ENCODE data around the gene CNDP2. TPM values are rescaled to one million over a fixed set of nuclear protein-coding genes. Genes with fewer than 3 reads are reported as not detected.

CNDP2 gene
- total RNA-seq, 1 donor: 38.0 TPM

DNA sequence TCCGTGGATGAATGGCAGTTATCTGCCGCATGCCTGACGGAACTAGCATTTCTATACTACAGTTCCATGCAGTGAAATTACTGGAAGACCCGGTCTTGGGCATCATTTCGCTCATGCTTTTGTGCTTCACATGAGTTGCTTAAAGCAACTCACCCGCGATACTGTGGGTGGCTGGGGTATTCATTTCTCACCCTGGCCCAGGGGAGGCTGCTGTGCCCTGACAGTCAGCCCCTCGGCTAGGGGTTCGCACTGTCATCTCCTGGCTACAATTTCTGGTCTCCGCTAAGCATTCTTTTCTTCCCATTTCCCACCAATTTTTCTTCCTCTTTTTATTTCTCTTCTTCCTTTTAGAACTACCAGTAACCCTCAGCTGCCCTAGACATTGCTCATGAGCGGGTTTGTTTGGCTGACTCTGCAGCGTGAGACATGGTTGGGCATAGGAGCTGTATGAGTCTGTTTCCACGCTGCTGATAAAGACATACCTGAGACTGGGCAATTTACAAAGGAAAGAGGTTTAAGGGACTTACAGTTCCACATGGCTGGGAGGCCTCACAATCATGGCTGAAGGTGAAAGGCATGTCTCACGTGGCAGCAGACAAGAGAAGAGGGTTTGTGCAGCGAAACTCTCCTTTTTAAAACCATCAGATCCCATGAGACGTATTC, 16.5 kb upstream of the CNDP2 start:
- no peak for DNase-seq (ENCODE audit: low read depth)
- no peak overlapping the region for H3K4me3 ChIP-seq (ENCODE audit: low read depth, low read length)
- TF ChIP-seq, protein P1, sequence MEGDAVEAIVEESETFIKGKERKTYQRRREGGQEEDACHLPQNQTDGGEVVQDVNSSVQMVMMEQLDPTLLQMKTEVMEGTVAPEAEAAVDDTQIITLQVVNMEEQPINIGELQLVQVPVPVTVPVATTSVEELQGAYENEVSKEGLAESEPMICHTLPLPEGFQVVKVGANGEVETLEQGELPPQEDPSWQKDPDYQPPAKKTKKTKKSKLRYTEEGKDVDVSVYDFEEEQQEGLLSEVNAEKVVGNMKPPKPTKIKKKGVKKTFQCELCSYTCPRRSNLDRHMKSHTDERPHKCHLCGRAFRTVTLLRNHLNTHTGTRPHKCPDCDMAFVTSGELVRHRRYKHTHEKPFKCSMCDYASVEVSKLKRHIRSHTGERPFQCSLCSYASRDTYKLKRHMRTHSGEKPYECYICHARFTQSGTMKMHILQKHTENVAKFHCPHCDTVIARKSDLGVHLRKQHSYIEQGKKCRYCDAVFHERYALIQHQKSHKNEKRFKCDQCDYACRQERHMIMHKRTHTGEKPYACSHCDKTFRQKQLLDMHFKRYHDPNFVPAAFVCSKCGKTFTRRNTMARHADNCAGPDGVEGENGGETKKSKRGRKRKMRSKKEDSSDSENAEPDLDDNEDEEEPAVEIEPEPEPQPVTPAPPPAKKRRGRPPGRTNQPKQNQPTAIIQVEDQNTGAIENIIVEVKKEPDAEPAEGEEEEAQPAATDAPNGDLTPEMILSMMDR (IDR thresholded peaks at IDR 0.05; ENCODE audit: insufficient read depth, low read length): no peak

GRCh38 chr18:74480149-74480651, 16.0 kb upstream of the CNDP2 start:
- no peak for DNase-seq (ENCODE audit: low read depth)
- TF ChIP-seq, protein P1 (IDR thresholded peaks at IDR 0.05; ENCODE audit: insufficient read depth, low read length): no peak
- no peak overlapping the region for H3K4me3 ChIP-seq (ENCODE audit: low read depth, low read length)

DNA sequence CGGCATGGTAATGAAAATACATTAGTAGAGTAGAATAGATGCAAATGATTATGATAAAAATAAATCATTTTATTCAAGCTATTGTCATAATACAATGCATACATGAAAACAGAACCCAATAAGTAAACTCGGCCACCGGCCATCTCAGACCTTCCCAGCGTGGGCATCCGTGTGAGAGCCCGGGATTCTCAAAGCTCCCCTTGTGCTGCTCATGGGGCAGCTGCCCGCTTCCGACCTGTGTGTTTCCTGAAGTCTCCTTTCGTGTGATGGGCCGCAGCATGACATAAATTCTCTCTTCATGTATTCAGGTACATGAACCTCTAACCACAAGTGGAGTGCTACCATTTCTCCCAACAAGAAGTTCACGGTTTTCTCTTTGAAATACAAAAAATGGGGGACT, 13.5 kb upstream of the CNDP2 start:
- H3K4me3 ChIP-seq (ENCODE audit: low read depth, low read length): no peak overlapping the region
- TF ChIP-seq, protein P1 (IDR thresholded peaks at IDR 0.05; ENCODE audit: insufficient read depth, low read length): no peak
- no peak for DNase-seq (ENCODE audit: low read depth)

- DNase-seq (ENCODE audit: low read depth): no peak
- TF ChIP-seq, protein P1 (IDR thresholded peaks at IDR 0.05; ENCODE audit: insufficient read depth, low read length): no peak
- H3K4me3 ChIP-seq (ENCODE audit: low read depth, low read length): no peak overlapping the region
Observed at GRCh38 chr18:74486119-74486849, 9.9 kb upstream of the CNDP2 start.

DNA sequence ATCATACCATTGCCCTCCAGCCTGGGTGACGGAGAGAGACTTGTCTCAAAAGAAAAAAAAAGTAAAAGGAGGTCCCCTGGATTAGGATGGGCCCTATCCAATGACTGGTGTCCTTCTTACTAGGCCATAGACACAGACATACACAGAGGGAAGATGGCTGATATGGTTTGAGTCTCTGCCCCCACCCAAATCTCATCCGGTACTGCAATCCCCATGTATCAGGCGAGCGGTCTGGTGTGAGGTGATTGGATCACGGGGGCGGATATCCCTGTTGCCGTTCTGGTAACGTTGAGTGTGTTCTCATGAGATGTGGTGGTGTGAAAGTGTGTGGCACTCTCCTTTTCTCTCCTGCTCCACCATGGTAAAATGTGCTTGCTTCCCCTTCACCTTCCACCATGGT, 7.8 kb upstream of the CNDP2 start:
- no peak overlapping the region for H3K4me3 ChIP-seq (ENCODE audit: low read depth, low read length)
- no peak for DNase-seq (ENCODE audit: low read depth)
- TF ChIP-seq, protein P1 (IDR thresholded peaks at IDR 0.05; ENCODE audit: insufficient read depth, low read length): no peak

DNA sequence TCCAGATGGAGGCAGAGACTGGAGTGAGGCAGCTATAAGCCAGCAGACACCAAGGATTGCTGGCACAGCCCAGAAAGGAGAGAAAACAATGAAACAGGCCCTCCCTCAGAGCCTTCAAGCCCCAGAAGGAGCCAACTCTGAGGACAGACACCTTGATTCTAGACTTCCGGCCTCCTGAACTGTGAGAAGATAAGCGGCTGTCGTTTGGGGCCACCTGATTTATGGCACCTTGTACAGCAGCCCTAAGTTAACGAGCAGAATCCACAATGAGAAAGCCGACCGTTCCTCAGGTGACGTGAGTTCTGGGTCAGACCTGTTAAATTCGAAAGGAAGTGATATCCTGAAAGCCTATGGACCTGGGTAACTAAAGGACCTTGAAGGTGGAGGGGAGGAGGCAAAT, 7.3 kb upstream of the CNDP2 start:
- DNase-seq (ENCODE audit: low read depth): no peak
- TF ChIP-seq, protein P1 (IDR thresholded peaks at IDR 0.05; ENCODE audit: insufficient read depth, low read length): no peak
- no peak overlapping the region for H3K4me3 ChIP-seq (ENCODE audit: low read depth, low read length)
